Measurements from ENCODE around the gene B4GALT6.

- TF ChIP-seq, protein P1, sequence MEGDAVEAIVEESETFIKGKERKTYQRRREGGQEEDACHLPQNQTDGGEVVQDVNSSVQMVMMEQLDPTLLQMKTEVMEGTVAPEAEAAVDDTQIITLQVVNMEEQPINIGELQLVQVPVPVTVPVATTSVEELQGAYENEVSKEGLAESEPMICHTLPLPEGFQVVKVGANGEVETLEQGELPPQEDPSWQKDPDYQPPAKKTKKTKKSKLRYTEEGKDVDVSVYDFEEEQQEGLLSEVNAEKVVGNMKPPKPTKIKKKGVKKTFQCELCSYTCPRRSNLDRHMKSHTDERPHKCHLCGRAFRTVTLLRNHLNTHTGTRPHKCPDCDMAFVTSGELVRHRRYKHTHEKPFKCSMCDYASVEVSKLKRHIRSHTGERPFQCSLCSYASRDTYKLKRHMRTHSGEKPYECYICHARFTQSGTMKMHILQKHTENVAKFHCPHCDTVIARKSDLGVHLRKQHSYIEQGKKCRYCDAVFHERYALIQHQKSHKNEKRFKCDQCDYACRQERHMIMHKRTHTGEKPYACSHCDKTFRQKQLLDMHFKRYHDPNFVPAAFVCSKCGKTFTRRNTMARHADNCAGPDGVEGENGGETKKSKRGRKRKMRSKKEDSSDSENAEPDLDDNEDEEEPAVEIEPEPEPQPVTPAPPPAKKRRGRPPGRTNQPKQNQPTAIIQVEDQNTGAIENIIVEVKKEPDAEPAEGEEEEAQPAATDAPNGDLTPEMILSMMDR (IDR thresholded peaks at IDR 0.05), result no peak
- TF ChIP-seq EZH2phosphoT487 (IDR thresholded peaks at IDR 0.05), result no peak
These were observed 97.8 kb downstream of the B4GALT6 start for GRCh38 chr18:31586616-31587015.
